ENCODE data around the gene NEXN. TPM values are rescaled to one million over a fixed set of nuclear protein-coding genes. Genes with fewer than 3 reads are reported as not detected.

Gene NEXN
- total and polyA plus RNA-seq, 4 donors = 0.51 to 2.4 (median 1.7) TPM

- Histone ChIP-seq H3K36me3 (ENCODE audit: control insufficient read depth in 4 of 4, insufficient read depth in 3 of 4, low read depth in 1 of 4, low read length in 3 of 4) (no peaks in the 10 kb centered on the region), H3K27ac (ENCODE audit: low read depth in 1 of 2, low read length in 2 of 2) (no peak overlapping the region), H3K4me1 (ENCODE audit: control insufficient read depth in 4 of 4, insufficient read depth in 4 of 4, low read length in 3 of 4) (no peaks in the 10 kb centered on the region), H3K27me3 (ENCODE audit: control insufficient read depth in 4 of 4, insufficient read depth in 4 of 4, low read length in 3 of 4) (no peaks in the 10 kb centered on the region), H3K4me3 (ENCODE audit: low read depth in 1 of 3, low read length in 3 of 3) (no peak overlapping the region), H3K9ac (ENCODE audit: low read depth in 1 of 2, low read length in 2 of 2) (no peak overlapping the region), H3K9me3 (ENCODE audit: control insufficient read depth in 4 of 4, low read length in 3 of 4) (no peaks in the 10 kb centered on the region)
- DNase-seq (ENCODE audit: low spot score) = no peak
- WGBS = 69% methylated on average over 13 of the region's 13 CpGs
- TF ChIP-seq CTCF (IDR thresholded peaks at IDR 0.05; ENCODE audit: low read depth, low read length, missing input control) (no peak), FOXA2 (IDR thresholded peaks at IDR 0.05) (no peak), NR2F2 (IDR thresholded peaks at IDR 0.05) (no peak), REST (IDR thresholded peaks at IDR 0.05) (no peak), GABPA (IDR thresholded peaks at IDR 0.05 in 1 of 2, conservative IDR thresholded peaks at IDR 0.05 in 1 of 2) (no peak), YY1 (IDR thresholded peaks at IDR 0.05) (no peak), SP1 (IDR thresholded peaks at IDR 0.05) (no peak), HNF4A (conservative IDR thresholded peaks at IDR 0.05) (no peak), ATF3 (IDR thresholded peaks at IDR 0.05) (no peak), HNF4G (IDR thresholded peaks at IDR 0.05) (no peak), RAD21 (IDR thresholded peaks at IDR 0.05) (no peak), EGR1 (IDR thresholded peaks at IDR 0.05; ENCODE audit: low read depth in 2 of 2) (no peak), ZBTB33 (IDR thresholded peaks at IDR 0.05) (no peak), MAX (IDR thresholded peaks at IDR 0.05) (no peak)
These were observed 38.3 kb downstream of the NEXN start for GRCh38 chr1:77926561-77927357.

- no peaks in the 10 kb centered on the region for H3K4me1 ChIP-seq (ENCODE audit: control insufficient read depth in 4 of 4, insufficient read depth in 4 of 4, low read length in 3 of 4)
- no peak for DNase-seq (ENCODE audit: low spot score)
- H3K27me3 ChIP-seq (ENCODE audit: control insufficient read depth in 4 of 4, insufficient read depth in 4 of 4, low read length in 3 of 4) = no peaks in the 10 kb centered on the region
- no peak overlapping the region for H3K27ac ChIP-seq (ENCODE audit: low read depth in 1 of 2, low read length in 2 of 2)
- no peak overlapping the region for H3K4me3 ChIP-seq (ENCODE audit: low read depth in 1 of 3, low read length in 3 of 3)
- WGBS = 92% methylated on average over 4 of the region's 4 CpGs
- no peak overlapping the region for H3K9ac ChIP-seq (ENCODE audit: low read depth in 1 of 2, low read length in 2 of 2)
- no peaks in the 10 kb centered on the region for H3K36me3 ChIP-seq (ENCODE audit: control insufficient read depth in 4 of 4, insufficient read depth in 3 of 4, low read depth in 1 of 4, low read length in 3 of 4)
- H3K9me3 ChIP-seq (ENCODE audit: control insufficient read depth in 4 of 4, low read length in 3 of 4) = no peaks in the 10 kb centered on the region
- no peak for TF ChIP-seq ZBTB33 (IDR thresholded peaks at IDR 0.05)
- TF ChIP-seq TAF1 (conservative IDR thresholded peaks at IDR 0.05) = no peak
- no peak for TF ChIP-seq EGR1 (IDR thresholded peaks at IDR 0.05; ENCODE audit: low read depth in 2 of 2)
- no peak for TF ChIP-seq MAX (IDR thresholded peaks at IDR 0.05)
- no peak for TF ChIP-seq REST (IDR thresholded peaks at IDR 0.05)
- TF ChIP-seq RXRA (IDR thresholded peaks at IDR 0.05) = no peak
- no peak for TF ChIP-seq YY1 (IDR thresholded peaks at IDR 0.05)
- TF ChIP-seq HNF4G (IDR thresholded peaks at IDR 0.05) = no peak
These were observed 39.0 kb downstream of the NEXN start for GRCh38 chr1:77927414-77927813.

All from liver (tissue), 9 donors.